GM12865 (cell line): ENCODE results near the gene PHTF2.
A peak's percentile ranks its signal among the peaks of the same experiment; 100 is the strongest.

Experiments
- DNase-seq: peaks from one replicate; pipeline ENCODE4 v3.0.0; 2010; ENCODE audit warnings: low read depth
- H3K4me3 ChIP-seq: 2 replicates; pipeline ENCODE4 v1.5.1; 2011; ENCODE audit warnings: mild to moderate bottlenecking, low read depth, low read length, control low read depth
- TF ChIP-seq, protein P1 (sequence below): IDR thresholded peaks from 2 replicates; pipeline ENCODE4 v1.5.1; 2011; ENCODE audit warnings: low read length, control low read depth, low read depth, inconsistent platforms; ENCODE audit not compliant: insufficient read depth; ENCODE audit errors: missing control alignments

PHTF2 gene

GRCh38 chr7:77967429-77967828 lies 168.9 kb downstream of the PHTF2 start:
- DNase-seq: no peak
- no peak overlapping the region for H3K4me3 ChIP-seq
- TF ChIP-seq, protein P1, sequence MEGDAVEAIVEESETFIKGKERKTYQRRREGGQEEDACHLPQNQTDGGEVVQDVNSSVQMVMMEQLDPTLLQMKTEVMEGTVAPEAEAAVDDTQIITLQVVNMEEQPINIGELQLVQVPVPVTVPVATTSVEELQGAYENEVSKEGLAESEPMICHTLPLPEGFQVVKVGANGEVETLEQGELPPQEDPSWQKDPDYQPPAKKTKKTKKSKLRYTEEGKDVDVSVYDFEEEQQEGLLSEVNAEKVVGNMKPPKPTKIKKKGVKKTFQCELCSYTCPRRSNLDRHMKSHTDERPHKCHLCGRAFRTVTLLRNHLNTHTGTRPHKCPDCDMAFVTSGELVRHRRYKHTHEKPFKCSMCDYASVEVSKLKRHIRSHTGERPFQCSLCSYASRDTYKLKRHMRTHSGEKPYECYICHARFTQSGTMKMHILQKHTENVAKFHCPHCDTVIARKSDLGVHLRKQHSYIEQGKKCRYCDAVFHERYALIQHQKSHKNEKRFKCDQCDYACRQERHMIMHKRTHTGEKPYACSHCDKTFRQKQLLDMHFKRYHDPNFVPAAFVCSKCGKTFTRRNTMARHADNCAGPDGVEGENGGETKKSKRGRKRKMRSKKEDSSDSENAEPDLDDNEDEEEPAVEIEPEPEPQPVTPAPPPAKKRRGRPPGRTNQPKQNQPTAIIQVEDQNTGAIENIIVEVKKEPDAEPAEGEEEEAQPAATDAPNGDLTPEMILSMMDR: no peak

DNA sequence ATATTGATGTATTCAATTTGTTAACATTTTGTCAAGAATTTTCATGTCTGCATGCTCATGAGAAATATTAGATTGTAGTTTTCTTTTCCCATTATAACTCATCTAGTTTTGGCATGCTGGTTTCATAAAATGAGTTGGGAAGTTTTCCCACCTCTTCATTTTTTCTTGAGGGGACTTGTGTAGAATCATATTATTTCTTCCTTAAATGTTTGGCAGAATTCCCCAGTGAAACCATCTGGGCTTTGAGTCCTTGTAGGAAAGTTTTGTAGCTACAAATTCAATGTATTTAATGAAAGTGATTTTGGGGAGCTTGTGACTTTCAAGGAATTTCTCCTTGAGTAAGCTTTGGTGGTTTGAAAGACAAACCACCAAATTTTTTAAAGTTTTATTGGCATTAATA lies 173.2 kb downstream of the PHTF2 start:
- no peak overlapping the region for H3K4me3 ChIP-seq
- DNase-seq: no peak
- TF ChIP-seq, protein P1: no peak

DNA sequence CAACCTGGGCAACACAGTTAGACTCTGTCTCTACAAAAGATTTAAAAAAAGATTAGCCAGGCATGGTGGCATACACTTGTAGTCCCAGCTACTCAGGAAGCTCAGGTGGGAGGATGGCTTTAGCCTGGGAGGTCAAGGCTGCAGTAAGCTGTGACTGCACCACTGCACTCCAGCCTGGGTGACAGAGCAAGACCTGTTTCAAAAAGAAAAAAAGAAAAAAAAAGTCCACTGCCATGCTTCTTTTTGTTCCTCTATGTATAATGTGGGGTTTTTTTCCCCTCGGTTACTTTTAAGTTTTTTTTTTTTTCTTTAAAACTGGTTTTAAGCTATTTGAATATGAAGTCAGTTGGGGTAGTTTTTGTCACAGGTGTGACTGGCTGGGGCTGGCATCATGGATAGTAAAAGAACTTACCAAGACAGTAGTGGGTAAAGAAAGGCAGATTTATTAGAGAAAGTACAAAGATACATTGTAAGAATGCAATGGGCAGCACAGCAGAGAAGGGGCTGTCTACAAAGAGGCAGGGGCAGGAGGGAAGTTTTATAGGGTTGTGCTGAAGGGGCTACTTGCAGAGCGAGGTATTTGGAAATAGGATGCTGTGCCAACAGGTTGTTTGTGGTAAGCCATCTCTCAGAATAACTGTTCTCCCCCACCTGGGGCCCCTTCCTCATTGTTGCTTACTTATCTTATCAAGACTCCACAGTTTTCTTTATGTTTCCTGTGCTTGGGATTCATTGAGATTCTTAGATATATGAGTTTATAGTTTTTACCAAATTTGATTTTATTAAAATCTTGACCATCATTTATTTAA lies 177.3 kb downstream of the PHTF2 start:
- no peak overlapping the region for H3K4me3 ChIP-seq
- no peak for DNase-seq
- TF ChIP-seq, protein P1: no peak

DNA sequence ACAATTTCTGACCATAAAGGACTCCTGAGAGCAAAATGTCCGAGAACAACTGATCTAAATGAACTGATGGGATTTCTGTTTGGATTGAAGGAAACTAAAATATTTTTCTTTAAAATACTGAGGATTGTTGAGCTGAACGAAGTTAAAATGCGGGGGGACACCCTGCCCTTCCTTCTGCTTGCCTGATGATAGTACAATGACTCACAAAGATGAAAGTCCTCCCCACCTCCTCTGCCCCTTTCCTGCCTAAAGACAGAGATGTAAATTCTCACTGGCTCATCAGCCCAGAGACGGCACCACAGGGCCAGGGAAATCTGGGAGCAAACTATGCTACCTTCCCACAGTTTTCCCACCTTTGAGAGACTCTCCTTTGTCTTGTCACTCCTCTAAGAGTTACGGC lies 180.6 kb downstream of the PHTF2 start:
- no peak overlapping the region for H3K4me3 ChIP-seq
- TF ChIP-seq, protein P1: no peak

GRCh38 chr7:77980087-77980713 lies 181.6 kb downstream of the PHTF2 start:
- TF ChIP-seq, protein P1: no peak

More for the DNA sequence above, 180.6 kb downstream of the PHTF2 start:
- no peak for DNase-seq

GRCh38 chr7:77982926-77983550 lies 184.5 kb downstream of the PHTF2 start:
- TF ChIP-seq, protein P1: no peak
- DNase-seq: peak; percentile 31
- no peak overlapping the region for H3K4me3 ChIP-seq

More at GRCh38 chr7:77980087-77980713, 181.6 kb downstream of the PHTF2 start:
- no peak overlapping the region for H3K4me3 ChIP-seq
- no peak for DNase-seq
